SIG-M5 treated with dmso at 0.1 percent for 504 hours (cell line): Measurements from ENCODE around the gene CWC15.
"Not testable (repeated sequence)": the region's sequence is repeated elsewhere in the genome, so short reads cannot be mapped to it uniquely, and the experiment has no call there.

ENCODE experiments used
- DNase-seq: peaks from one replicate; lab custom pipeline; 2025; ENCODE audit not compliant: unreplicated experiment; lab: John Stamatoyannopoulos, UW

Gene CWC15

DNA sequence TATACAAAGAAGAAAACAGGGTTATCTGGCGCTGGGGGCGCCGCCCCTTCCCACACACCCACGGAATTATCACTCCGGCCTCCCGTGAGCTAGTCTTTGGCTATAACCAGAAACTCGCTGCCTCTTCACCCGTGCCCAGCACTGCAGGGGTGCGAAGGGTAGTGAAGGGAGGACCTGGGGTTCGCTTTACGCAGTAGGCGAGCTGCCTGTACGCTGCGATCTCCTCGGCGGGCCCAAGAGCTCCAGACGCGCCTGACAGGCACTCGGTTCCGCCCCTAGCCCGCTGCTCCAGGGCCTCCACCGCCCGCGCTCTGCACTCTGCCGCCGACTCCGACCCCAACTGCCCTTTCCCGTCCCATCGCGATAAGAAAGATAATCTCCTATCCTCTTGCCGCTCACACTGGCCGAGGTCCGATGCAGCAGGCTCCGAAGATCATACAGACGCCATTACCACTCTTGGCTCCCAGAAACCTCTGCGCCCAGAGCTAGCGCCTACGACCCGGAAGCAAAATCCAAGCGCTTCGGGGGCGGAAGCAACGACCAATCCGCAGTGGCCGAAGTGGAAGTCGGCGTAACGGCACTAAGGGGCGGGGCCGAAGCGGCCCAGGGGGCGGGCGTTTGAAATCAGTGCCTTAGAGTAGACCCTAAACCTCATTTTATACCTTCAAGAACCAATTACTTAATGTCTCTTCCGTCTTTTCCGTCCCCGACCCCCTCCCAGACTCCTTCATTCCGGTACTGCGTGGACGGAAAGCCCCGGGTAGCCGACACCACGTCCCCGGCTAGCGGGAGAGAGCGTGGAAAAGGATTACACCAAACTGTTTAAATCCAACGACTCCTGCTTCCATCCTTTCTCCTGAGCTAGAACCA lies at the start of gene CWC15, which contains the start of gene KDM4D:
Gene CWC15, minus strand, starts transcription at position 458 of the 870 bp plus-strand sequence. CDS start 1,371 bp downstream, outside the sequence.
Gene KDM4D, plus strand, starts transcription at position 611 of the 870 bp plus-strand sequence. CDS start 23,664 bp downstream, outside the sequence.
- DNase-seq = peak; percentile 82

- DNase-seq = not testable (repeated sequence)
Measured at GRCh38 chr11:95021468-95021867, 48.1 kb upstream of the CWC15 start.

GRCh38 chr11:95016139-95016538 lies 42.8 kb upstream of the CWC15 start:
- no peak for DNase-seq

- no peak for DNase-seq
Measured at GRCh38 chr11:95014184-95014821, 40.9 kb upstream of the CWC15 start.

- no peak for DNase-seq
Measured at GRCh38 chr11:95011376-95011775, 38.0 kb upstream of the CWC15 start.

- DNase-seq = no peak
Measured at GRCh38 chr11:95005642-95006041, 32.3 kb upstream of the CWC15 start.

GRCh38 chr11:95003716-95004115 lies 30.4 kb upstream of the CWC15 start:
- no peak for DNase-seq

- DNase-seq = no peak
Measured at GRCh38 chr11:94998285-94998684, 24.9 kb upstream of the CWC15 start.

DNA sequence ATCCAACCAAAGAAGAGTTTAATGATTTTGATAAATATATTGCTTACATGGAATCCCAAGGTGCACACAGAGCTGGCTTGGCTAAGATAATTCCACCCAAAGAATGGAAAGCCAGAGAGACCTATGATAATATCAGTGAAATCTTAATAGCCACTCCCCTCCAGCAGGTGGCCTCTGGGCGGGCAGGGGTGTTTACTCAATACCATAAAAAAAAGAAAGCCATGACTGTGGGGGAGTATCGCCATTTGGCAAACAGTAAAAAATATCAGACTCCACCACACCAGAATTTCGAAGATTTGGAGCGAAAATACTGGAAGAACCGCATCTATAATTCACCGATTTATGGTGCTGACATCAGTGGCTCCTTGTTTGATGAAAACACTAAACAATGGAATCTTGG lies 24.1 kb upstream of the CWC15 start:
- DNase-seq = no peak

GRCh38 chr11:94993400-94993943 lies 20.1 kb upstream of the CWC15 start:
- DNase-seq = no peak

DNA sequence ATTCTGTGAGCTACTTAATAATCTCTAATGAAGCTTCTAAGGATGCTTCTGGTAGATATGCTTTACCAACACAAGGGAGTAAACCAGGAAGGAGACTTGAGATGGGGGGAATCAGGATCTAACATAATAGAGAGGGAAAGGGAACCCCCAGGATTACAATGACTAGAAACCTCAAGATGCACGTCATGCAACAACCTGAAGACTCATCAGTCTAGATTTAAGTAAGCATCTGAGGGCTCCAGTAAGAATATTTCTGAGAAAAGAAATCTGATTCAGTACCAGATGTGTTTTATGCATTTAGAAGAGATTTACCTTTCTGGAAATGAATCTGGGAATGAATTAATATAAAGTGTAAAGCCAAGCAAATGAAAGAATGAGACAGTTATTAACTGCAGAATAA lies 15.4 kb upstream of the CWC15 start:
- no peak for DNase-seq

- no peak for DNase-seq
Measured at GRCh38 chr11:94987378-94987777, 14.0 kb upstream of the CWC15 start.

- DNase-seq = no peak
Measured at GRCh38 chr11:94975599-94975998, 2.2 kb upstream of the CWC15 start.

- no peak for DNase-seq
Measured at GRCh38 chr11:94974178-94974577, 822 bp upstream of the CWC15 start.

DNA sequence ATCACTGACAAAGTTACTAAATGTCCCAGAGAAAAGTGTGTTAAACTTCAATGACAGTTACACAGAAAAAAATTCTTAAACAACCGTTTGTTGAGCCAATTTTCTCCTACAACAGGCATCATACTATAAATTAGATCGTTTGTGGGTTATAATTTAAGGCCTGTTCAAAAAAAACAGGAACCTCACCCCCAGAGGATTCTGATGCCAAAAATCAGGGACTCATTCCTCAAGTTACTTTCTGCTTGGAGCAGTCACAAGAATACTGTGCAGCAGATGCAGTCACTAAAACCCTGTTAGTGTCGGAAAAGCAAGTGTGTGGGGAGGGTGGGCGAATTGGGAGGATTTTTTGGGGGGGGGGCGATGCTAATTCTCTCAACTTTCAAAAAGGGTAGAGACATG lies 657 bp downstream of the CWC15 start:
- DNase-seq = no peak

GRCh38 chr11:94968334-94968958 lies 4.9 kb downstream of the CWC15 start:
- peak; percentile 22 for DNase-seq

GRCh38 chr11:94964934-94965333 lies 8.4 kb downstream of the CWC15 start:
- no peak for DNase-seq

GRCh38 chr11:94961255-94961654 lies 12.1 kb downstream of the CWC15 start:
- no peak for DNase-seq

- DNase-seq = no peak
Measured at GRCh38 chr11:94960488-94960887, 12.9 kb downstream of the CWC15 start.

DNA sequence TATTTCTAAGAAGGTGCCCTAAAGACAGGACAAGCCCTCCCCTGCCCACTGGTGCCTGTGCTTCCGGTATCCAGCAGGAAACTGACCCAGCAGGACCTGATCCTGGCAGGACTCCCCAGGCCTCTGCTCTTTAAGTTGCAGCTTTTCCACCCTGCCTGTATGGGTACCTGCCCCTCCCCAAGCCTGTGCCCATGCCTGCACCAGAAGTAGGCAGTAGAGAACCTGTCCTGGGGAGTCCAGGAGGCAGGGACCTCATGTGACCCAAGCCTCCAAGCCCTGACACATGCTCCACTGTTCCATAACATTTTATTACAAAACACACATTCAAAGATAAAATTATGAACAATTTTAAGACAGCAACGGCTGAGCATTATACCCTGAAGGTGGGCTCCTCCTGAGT lies 14.2 kb downstream of the CWC15 start:
- no peak for DNase-seq

- no peak for DNase-seq
Measured at GRCh38 chr11:94958121-94958696, 15.1 kb downstream of the CWC15 start.
